GM19467 (cell line): ENCODE data around the gene RARS1.
"Not testable (repeated sequence)": the region's sequence is repeated elsewhere in the genome, so short reads cannot be mapped to it uniquely, and the experiment has no call there.

Source experiments
- ATAC-seq: cut with Tn5 transposase; IDR thresholded peaks from one replicate; pipeline ENCODE4 v1.9.1; 2021; ENCODE audit warnings: mild to moderate bottlenecking, moderate library complexity; ENCODE audit not compliant: unreplicated experiment

Gene RARS1

DNA sequence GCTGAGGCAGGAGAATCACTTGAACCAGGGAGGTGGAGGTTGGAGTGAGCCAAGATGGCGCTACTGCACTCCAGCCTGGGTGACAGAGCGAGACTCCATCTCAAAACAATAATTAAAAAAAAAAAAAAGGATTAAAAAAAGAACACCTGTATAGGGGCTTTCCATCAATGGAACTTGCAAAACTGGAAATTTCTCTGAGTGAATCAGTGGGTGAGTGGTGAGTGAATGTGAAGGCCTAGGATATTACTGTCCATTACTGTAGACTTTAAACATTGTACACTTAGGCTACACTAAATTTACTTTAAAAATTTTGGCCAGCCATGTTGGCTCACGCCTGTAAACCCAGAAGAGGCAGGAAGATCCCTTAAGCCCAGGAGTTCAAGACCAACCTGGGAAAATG lies 5.7 kb upstream of the RARS1 start:
- no peak for ATAC-seq

DNA sequence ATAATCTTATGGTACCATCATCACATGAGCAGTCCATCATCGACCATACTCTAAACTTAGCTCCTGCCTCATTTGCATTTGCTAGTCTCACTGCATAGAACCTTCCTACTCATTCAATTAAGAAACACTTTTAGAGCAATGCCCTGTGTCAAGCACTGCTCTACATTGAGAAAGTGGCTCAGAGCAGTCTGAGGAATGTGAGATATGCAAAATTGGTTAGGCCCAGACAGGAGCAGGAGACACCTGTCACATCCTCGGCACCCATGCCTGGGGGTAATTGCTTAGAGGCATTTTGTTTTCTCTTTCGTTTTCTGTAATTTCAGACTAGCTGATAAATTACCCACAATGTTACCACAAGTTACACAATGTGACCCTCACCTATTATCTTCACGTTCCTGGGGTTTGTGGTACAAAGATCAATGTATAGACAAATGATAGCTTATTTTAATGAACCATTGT lies 4.9 kb upstream of the RARS1 start:
- peak; percentile 97 for ATAC-seq

DNA sequence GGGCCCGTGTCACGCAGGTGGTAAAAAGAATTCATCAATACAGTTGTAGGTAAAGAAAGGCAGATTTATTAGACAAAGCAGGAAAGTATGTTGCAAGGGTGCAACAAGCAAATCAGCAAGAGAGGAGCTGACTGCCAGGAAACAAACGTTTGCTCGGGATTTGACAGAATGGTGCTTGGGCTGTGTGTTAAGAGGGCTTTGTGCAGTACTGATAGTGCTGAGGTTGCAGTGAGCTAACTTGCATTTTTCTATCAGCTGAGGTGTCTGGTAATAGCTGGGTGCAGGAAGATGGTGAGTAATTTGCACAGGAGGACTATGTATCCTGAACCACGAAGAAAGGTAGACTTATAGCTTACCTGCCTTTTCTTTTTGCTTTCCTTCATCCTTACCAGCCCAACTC lies 3.9 kb upstream of the RARS1 start:
- no peak for ATAC-seq

DNA sequence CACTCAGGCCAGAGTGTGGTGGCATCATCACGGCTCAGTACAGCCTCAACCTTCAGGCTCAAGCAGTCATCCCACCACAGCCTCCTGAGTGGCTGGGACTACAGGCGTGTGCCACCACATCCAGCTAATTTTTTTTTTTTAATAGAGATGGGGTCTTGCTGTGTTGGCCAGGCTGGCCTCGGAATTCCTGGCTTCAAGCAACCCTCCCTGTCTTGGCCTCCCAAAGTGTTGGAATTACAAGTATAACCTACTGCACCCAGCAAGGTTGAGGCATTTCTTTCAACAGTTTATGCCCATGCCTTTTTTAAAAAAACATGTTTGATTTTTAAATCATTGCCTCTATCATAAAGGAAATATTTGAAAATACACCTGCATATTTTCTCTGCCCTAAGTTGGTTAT lies 2.8 kb downstream of the RARS1 start:
- ATAC-seq, result no peak

DNA sequence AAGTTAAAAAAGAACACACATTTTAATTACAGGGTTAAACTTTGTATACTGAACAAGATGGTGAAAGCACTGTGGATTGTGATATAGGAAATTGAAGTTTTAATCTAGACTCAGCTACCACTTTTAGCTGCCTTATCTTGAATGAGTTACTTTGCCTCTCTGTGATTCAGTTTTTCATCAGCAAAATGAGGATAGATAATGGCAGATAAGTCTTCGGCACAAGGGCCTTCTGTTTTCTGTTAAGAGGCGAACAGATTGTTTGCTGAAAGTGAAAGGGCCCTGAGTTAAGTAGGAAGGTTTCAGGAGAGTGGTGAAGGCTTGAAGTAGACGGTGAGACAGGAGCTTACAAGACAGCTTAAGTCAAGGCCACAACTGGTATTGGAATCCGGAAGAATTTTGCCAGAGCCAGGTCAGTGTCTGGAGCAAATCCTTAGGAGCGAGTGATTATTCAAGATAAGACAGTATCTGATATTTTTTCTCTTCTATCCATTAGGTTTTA lies 7.8 kb downstream of the RARS1 start:
- ATAC-seq, result no peak

DNA sequence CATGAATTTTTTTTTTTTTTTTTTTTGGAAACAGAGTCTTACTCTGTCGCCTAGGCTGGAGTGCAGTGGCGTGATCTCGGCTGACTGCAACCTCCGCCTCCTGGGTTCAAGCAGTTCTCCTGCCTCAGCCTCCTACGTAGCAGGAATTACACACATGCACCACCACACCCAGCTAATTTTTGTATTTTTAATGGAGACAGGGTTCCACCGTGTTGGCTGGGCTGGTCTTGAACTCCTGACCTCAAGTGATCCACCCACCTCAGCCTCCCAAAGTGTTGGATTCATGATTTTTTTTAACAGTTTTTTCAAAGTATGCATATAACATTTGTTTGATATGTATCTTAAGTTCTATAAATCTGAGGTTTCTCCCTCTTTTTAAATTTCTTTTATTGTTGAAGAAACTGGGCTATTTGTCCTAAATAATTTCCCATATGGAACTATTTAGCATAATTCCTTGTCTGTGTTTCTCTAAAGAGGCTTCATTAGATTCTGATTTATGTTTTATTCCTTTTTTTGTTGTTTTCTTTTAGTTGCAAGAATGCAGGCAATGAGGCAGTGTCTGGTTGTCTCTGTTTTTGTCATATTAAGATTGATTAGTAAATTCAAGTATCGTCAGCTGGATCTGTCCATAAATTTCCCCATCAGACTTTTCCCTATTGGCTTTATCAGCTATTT lies 16.4 kb downstream of the RARS1 start:
- ATAC-seq, result no peak

DNA sequence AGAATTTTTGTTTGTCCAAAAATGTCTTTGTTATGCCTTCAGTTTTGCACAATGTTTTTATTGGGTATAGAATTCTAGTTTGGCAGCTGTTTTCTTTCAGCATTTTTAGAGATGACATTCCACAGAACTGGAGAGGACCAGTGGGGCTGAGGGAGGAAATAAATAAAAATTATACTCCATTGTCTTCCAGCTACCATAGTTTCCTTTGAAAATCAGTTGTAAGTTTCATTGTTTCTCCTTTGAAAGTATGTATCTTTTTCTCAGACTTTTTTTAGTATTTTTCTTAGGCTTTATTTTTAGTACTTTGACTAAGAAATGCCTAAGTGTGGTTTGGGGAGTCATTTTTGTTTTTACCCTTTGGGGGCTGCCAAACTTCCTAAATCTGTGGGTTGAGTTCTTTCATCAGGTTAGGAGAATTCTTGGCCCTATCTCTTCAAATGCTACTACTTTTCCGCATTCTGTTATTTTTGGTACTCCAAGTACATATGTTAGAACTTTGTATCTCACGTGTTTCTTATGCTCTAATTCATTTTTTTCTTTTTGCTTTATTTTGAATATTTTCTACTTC lies 27.7 kb downstream of the RARS1 start:
- no peak for ATAC-seq

DNA sequence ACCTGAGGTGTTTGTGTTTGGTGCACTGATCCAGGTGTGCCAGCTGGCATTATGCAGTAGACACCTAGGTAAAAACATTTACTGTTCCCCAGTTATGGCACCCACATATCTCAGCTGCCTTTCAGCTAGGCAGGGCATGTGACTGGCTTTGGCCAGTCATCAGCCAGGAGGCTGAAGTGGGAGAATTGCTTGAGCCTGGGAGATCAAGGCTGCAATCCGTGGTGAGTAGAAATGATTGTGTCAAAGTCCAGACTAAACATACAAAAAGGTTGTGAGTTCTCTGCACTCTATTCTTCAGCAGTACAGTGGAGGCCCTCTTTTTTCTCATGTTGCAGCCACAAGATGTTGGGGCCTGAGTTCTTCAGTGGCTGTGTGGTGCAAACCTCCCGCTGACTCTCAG lies 39.6 kb downstream of the RARS1 start:
- no peak for ATAC-seq

DNA sequence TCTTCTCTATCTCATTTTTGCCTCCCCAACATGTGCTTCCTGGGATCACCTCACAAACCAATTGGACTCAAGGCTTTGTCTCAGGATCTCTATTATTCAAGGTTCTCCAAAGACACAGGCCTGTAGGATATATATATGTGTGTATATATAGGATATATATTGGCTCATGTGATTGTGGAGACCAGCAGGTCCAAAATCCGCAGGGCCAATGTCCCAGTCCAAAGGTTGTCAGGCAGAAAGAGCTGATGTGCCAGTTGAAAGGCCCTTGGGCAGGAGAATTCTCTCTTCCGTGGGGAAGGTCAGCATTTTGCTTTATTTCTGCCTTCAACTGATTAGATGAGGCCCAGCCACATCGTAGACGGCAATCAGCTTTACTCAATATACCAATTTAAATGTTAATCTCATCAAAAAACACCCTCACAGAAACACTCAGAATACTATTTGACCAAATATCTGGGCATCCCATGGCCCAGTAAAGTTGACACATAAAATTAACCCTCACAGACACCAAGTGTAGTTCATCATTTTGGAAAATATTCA lies 41.6 kb downstream of the RARS1 start:
- no peak for ATAC-seq

DNA sequence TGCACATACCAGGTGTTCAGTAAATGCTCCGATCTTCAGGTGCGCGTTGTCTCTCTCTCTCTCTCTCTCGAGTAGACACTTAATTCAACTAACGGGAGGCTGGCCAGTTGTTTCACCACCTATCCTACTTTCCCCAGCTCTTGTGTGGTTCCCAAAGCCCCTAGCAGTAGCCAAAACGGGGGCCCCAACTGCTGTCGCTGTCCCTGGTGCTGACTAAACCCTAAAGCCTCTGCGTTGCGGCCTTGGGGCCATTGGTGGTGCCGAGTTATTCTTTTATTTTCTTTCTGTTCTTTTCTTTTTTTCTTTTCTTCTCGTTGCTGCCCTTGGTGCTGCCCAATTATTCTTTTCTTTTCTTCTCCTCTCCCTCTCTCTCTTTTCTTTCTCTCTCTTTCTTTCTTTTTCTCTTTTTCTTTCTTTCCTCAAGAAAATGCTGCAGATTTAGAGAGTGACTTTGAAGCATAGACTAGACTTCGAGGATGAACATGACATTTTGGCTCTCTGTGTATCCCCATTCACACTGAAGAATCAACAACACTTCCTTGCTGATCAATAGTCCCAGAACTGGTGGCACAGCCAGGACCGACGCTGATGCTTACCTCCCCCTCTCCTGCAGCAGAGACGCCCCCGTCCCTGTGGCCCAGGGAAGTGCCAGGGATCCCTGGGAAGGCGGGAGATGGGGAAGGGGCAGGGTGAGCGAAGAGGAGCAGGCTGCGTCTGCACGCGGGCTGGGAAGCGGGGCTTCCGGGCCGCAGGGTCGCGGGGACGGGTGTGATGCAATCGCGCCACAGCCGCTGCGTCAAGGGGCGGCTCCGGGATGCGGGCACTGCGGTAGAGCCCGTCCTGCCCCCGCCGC lies 42.5 kb downstream of the RARS1 start, which contains the start of gene FBLL1:
Gene FBLL1 (plus strand): TSS at position 785 of the 853 bp plus-strand sequence. CDS start 200 bp downstream, outside the sequence.
- ATAC-seq, result no peak

DNA sequence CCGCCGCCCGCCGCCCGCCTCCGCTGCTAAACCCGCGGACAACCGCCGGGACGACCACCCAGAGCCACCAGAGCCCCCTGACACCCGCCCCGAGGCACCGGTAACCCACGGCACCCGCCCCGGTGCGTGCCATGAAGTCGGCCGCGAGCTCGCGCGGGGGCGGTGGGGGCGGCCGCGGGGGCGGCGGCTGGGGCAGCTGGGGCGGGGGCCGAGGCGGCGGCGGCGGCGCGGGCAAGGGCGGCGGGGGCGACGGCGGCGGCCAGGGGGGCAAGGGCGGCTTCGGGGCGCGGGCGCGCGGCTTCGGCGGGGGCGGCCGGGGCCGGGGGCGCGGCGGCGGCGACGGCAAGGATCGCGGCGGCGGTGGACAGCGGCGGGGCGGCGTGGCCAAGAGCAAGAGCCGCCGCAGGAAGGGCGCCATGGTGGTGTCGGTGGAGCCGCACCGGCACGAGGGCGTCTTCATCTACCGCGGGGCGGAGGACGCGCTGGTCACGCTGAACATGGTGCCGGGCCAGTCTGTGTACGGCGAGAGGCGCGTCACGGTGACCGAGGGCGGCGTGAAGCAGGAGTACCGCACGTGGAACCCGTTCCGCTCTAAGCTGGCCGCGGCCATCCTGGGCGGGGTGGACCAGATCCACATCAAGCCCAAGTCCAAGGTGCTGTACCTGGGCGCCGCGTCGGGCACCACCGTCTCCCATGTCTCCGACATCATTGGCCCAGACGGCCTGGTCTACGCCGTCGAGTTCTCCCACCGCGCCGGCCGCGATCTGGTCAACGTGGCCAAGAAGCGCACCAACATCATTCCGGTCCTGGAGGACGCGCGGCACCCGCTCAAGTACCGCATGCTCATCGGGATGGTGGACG lies 43.3 kb downstream of the RARS1 start:
- no peak for ATAC-seq

DNA sequence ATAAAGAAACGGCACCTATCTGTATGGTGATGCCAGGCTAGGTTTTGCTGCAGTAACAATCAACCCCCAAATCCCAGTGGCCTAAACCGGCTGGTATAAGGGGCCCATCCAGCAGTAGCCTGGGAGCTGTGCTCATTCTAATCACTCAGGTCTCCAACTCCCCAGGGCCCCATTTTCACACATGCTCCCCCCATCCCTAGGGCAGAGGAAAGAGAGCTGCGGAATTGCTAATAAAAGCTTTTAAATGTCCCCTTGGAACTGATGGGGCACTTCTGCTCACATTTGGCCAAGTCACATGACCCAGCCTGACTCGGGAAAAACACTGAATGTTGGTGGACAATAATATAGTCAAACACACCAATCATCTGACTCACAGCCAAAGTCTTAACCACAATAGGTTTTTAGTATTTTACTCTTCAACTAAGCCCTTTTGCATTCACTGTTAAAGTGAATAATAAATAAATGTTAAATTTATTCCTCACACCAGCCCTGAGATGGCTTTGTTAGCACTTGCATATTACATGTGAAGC lies 44.4 kb downstream of the RARS1 start:
- ATAC-seq, result no peak

DNA sequence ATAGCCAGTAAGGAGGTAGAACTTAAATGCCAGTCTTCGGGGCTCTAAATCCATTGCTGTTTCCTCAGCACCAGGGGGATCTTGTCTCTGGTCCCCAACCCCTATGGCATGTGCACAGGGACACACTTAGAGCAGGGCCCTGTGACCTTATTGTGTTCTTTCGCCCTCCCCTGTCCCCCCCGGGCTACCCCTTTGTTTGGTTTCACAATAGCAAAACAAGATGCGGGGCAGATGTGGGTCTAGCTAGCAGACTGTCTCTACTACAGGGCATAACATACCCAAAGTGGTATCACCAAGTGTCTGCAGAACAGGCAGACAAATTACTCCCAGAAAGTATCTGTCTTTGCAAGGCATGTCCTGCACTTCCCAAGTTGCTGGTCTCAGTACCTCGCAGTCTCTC lies 44.9 kb downstream of the RARS1 start:
- no peak for ATAC-seq

DNA sequence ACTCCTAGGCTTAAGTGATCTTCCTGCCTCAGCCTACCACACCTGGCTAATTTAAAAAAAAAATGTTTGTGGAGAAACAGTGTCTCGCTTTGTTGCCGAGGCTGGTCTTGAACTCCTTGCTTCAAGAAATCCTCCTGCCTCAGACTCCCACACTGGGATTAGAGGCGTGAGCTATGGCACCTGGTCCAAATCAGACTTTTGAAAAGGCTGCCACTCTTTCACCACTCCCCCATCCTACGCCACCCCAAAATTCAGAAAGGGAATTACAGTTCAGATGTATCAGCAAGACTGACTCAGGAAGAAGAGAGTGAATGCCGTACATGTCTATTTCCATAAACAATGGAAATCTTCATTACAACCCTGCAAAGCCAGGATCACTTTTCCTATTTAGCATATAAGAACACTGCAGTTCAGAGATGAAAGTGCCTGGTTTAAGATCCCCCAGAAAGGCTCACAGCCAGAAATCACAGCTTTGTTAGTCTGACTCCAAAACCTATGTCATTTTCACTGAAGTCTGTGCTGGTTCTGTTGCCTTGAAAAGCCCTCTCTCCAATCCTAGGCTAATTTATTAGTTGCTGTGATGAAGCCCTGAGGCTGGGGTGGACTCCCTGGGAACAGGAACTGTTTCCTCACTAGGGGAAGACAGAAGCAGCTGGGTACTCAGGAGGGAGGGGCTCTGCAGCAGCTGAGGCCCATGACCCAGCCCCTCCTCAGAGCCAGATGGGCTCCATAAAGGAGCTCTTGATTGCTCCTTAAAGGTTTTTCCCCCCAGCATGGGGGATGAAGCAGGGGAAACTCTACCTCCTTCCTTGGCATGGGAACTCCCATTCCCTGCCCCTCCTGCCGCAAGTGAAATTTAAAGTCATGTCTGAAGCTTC lies 46.0 kb downstream of the RARS1 start:
- no peak for ATAC-seq

DNA sequence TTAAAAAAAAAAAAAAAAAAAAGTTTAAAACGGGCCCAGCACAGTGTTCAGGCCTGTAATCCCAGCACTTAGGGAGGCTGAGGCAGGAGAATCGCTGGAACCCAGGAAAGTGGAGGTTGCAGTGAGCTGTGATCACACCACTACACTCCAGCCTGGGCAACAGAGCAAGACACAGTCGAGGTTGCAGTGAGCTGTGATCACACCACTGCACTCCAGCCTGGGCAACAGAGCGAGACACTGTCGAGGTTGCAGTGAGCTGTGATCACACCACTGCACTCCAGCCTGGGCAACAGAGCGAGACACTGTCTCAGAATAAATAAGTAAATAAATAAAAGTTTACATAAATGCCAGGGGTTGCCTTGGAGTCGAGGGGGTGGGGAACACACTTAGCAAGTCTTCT lies 48.1 kb downstream of the RARS1 start:
- not testable (repeated sequence) for ATAC-seq

DNA sequence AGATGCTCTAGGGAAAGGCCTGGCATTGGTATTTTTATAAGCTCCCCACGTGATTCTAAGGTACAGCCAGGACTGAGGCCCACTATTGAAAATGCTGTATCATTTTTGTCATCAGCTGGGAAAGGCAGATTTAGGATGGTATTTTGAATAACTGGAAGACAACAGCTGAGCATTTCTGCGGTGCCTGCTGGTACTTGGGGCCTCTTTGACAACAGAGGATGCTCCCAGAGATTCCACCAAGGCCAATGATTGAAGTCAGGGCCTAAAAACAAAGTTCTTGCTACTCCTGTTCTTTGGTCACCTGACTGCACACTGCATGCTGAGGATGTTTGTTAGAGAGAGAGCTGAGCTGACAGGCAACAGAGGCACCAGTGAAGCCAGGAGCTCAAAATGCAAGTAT lies 50.9 kb downstream of the RARS1 start:
- no peak for ATAC-seq

DNA sequence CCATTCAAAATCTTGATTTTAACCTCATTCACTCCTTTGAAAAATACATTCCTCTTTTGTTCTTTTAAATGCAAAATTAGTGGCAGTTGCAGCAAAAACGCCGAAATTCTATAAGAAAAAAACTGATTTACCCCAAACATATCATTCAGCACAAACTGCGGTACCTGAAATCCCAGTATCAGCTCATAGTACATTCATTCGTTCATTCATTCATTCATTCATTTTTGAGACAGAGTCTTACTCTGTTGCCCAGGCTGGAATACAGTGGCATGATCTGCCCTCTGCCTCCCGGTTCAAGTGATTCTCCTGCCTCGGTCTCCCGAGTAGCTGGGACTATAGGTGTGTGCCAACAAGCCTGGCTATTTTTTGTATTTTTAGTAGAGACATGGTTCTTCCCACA lies 63.3 kb downstream of the RARS1 start:
- ATAC-seq, result no peak

DNA sequence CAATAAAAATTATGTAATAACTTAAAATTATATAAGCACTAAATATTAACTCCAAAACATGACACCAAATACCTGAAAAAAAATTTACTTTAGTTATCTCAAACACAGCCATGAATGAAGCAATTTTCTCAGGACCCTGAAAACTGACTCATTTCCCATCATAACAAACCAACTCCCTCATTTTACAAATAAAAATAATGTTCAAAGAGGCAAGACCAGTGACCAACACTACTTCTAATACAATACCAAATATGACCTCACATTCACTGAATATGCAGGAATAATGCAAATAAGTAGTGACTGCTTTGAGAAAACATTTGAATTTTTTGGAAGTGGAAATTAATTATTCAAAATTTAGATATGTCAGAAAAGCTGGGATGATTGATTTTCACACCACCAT lies 64.4 kb downstream of the RARS1 start:
- no peak for ATAC-seq

DNA sequence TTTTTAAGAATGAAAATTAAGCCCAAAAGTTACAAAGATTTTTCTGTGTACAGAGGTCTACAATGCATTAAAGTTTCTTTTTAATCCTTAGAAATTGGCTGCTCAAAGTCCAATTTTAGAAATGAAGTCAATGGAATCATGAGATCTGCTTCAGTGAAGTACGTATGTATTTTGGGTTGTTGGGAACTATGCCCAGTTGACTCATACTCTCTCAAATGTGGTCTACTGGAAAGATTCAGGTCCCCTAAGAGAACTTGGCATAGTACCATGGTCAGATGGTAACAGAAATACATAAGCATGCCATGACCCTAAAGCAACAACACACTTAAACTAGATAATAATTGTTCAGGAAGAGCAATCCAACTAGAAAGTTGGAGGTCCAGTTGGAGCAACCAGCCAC lies 65.9 kb downstream of the RARS1 start:
- no peak for ATAC-seq
